A673 (cell line): ENCODE results near the gene PPP6R1. TPM values are rescaled to one million over a fixed set of nuclear protein-coding genes. Genes with fewer than 3 reads are reported as not detected.

Experiments
- BruUV-seq: library from RNA; stranded (reverse); fragments of 400-500 nt; replicated peaks from 2 replicates; lab custom pipeline; 2021; lab: Mats Ljungman, UMichigan
- CTCF ChIA-PET: fragments of 300-600 bp; sonication (Branson Sonifier 250); formaldehyde crosslinking; loops from one replicate; lab custom pipeline; 2022; ENCODE audit warnings: antibody characterized with exemption; lab: Charles Lee
- POLR2A ChIA-PET: fragments of 300-600 bp; sonication (Branson Sonifier 250); formaldehyde crosslinking; loops from one replicate; lab custom pipeline; 2022; ENCODE audit warnings: antibody characterized with exemption; ENCODE audit not compliant: low non-redundant PET; lab: Charles Lee
- DNase-seq: peaks from one replicate; pipeline ENCODE4 v3.0.0-alpha.2; 2015; ENCODE audit warnings: low spot score
- H3K27ac ChIP-seq: fragments of 200-600 bp; sonication (generic); 2 replicates; pipeline ENCODE4 v1.5.1; 2016; ENCODE audit warnings: mixed run types, low read depth, mild to moderate bottlenecking, mixed read lengths, antibody characterized with exemption, low read length; ENCODE audit not compliant: poor library complexity, severe bottlenecking
- H3K27me3 ChIP-seq: fragments of 200-600 bp; sonication (generic); replicated peaks from 2 replicates; pipeline ENCODE4 v1.6.1; 2017; ENCODE audit warnings: mixed run types, low read depth, mild to moderate bottlenecking, mixed read lengths, antibody characterized with exemption, low read length; ENCODE audit not compliant: insufficient read depth, poor library complexity
- H3K36me3 ChIP-seq: fragments of 200-600 bp; sonication (generic); 2 replicates; pipeline ENCODE4 v1.6.1; 2016; ENCODE audit warnings: mixed run types, mild to moderate bottlenecking, mixed read lengths, antibody characterized with exemption, low read length; ENCODE audit not compliant: insufficient read depth, poor library complexity, severe bottlenecking
- H3K4me1 ChIP-seq: fragments of 200-600 bp; sonication (generic); 2 replicates; pipeline ENCODE4 v1.6.1; 2017; ENCODE audit warnings: mixed run types, mild to moderate bottlenecking, mixed read lengths, antibody characterized with exemption, low read length; ENCODE audit not compliant: insufficient read depth, poor library complexity, severe bottlenecking
- H3K4me3 ChIP-seq: fragments of 200-600 bp; sonication (generic); 2 replicates; pipeline ENCODE4 v1.5.1; 2016; ENCODE audit warnings: low read depth, mixed run types, mild to moderate bottlenecking, mixed read lengths, low read length; ENCODE audit not compliant: poor library complexity, severe bottlenecking
- H3K9me3 ChIP-seq: fragments of 200-600 bp; sonication (generic); 2 replicates; pipeline ENCODE4 v1.6.1; 2016; ENCODE audit warnings: mixed run types, low read depth, mild to moderate bottlenecking, mixed read lengths, antibody characterized with exemption, low read length; ENCODE audit not compliant: poor library complexity, severe bottlenecking
- EZH2 ChIP-seq: fragments of 200-600 bp; sonication (generic); IDR thresholded peaks from 2 replicates; pipeline ENCODE4 v1.6.1; 2017; ENCODE audit warnings: borderline replicate concordance, low read depth, mild to moderate bottlenecking, mixed read lengths, antibody characterized with exemption, low read length; ENCODE audit not compliant: poor library complexity, severe bottlenecking
- intact Hi-C: fragments of 100-400 bp; cut with micrococcal nuclease; formaldehyde crosslinking; loops from one replicate; pipeline ENCODE4 v1.10.0; 2022; ENCODE audit not compliant: unreplicated experiment
- total RNA-seq: library from RNA; stranded (reverse); gene quantifications from 2 replicates; pipeline ENCODE4 v1.2.3, GENCODE V29; 2021
- TF ChIP-seq, protein P1 (sequence below): fragments of 300-800, 200-600 bp; sonication (generic); conservative IDR thresholded peaks from 2 replicates; pipeline ENCODE4 v1.5.1; 2017; ENCODE audit warnings: low read depth, mild to moderate bottlenecking, antibody characterized with exemption, low read length, moderate library complexity, mixed read lengths

PPP6R1 gene
- total RNA-seq, 1 experiment from 2014 or later = 108 TPM

DNA sequence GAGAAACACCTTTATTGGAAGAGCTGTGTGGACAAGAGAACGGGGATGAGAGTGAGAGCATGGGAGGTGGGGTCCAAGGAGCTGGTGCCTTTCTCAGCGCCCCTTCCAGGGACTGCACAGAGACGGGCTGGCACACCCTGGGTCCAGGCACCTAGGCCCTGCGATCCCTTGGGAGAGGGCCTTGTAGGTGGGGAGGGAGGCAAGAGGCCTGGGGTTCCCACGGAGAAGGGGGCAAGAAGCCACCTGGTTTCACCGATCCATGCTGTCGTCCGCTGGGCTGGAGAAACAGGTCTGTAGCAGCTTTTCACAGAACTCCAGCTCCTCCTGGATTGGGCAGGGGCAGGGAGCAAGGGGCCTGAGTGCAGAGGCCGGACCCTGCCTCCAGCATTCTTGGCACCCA lies 3.5 kb upstream of the PPP6R1 start:
- TF ChIP-seq, protein P1, sequence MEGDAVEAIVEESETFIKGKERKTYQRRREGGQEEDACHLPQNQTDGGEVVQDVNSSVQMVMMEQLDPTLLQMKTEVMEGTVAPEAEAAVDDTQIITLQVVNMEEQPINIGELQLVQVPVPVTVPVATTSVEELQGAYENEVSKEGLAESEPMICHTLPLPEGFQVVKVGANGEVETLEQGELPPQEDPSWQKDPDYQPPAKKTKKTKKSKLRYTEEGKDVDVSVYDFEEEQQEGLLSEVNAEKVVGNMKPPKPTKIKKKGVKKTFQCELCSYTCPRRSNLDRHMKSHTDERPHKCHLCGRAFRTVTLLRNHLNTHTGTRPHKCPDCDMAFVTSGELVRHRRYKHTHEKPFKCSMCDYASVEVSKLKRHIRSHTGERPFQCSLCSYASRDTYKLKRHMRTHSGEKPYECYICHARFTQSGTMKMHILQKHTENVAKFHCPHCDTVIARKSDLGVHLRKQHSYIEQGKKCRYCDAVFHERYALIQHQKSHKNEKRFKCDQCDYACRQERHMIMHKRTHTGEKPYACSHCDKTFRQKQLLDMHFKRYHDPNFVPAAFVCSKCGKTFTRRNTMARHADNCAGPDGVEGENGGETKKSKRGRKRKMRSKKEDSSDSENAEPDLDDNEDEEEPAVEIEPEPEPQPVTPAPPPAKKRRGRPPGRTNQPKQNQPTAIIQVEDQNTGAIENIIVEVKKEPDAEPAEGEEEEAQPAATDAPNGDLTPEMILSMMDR = no peak
- no peak for TF ChIP-seq EZH2

DNA sequence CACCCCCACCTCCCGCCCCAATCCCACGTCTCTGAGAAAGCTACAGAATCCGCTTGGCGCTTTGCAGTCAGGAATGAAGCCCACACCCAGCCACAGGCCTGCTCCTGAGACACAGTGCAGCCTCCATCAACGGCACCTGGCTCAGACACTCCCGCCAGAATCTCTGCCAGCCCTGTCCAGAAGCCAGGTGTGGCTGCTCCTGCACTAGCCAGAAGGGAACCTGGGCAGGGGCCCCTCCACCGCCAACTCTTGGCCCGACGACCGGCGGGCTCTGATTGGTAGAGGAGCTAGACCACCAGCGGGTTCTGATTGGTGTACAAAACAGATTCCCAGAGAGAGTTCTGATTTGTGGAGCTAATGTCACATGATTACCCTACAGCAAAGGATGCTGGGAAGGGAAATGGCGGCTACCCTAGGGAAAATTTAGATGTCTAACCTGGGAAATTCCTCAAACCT lies 2.9 kb upstream of the PPP6R1 start:
- no peak for DNase-seq
- ChIA-PET CTCF (no interaction called here), POLR2A (no interaction called here)

More for the DNA sequence above, 3.5 kb upstream of the PPP6R1 start:
- DNase-seq = no peak
- BruUV-seq = no TSS peak
- H3K9me3 ChIP-seq = no peaks in the 10 kb centered on the region
- H3K27me3 ChIP-seq = no peaks in the 10 kb centered on the region
- no peak overlapping the region for H3K27ac ChIP-seq
- no peak overlapping the region for H3K4me3 ChIP-seq
- ChIA-PET POLR2A (no interaction called here), CTCF (no interaction called here)
- intact Hi-C loops = no loop called here
- no peaks in the 10 kb centered on the region for H3K36me3 ChIP-seq
- peaks cover 7% of the 10 kb centered on the region for H3K4me1 ChIP-seq

GRCh38 chr19:55259540-55260210 lies 858 bp upstream of the PPP6R1 start:
- Histone ChIP-seq H3K27ac (peak overlapping the region; percentile 96), H3K27me3 (no peaks in the 10 kb centered on the region), H3K4me1 (peaks cover 23% of the 10 kb centered on the region), H3K4me3 (peak overlapping the region; percentile 98), H3K36me3 (peaks cover 3% of the 10 kb centered on the region), H3K9me3 (no peaks in the 10 kb centered on the region)
- DNase-seq = no peak
- BruUV-seq = TSS peak; percentile 99
- POLR2A ChIA-PET = no interaction called here
- CTCF ChIA-PET = interaction anchor here (1.3 kb wide), 1 partner anchor 119 kb away, joined by 3 read pairs; no protein-coding TSS in a partner anchor
- intact Hi-C loops = loop anchor here (1.0 kb wide), 1 partner anchor 43 kb away; no protein-coding TSS in a partner anchor
- TF ChIP-seq, protein P1 = no peak

More for the DNA sequence above, 2.9 kb upstream of the PPP6R1 start:
- TF ChIP-seq, protein P1 = no peak
- TF ChIP-seq EZH2 = no peak
- no TSS peak for BruUV-seq
- Histone ChIP-seq H3K9me3 (no peaks in the 10 kb centered on the region), H3K27me3 (no peaks in the 10 kb centered on the region), H3K36me3 (no peaks in the 10 kb centered on the region), H3K4me1 (peaks cover 13% of the 10 kb centered on the region), H3K4me3 (no peak overlapping the region), H3K27ac (no peak overlapping the region)
- intact Hi-C loops = no loop called here
